Measurements from ENCODE around the gene CPS1.

Gene CPS1

GRCh38 chr2:210548031-210548430 is 8.4 kb upstream of the CPS1 start:
- DNase-seq = no peak

- DNase-seq = no peak
Measured at GRCh38 chr2:210548878-210549384, 7.5 kb upstream of the CPS1 start.

- no peak for DNase-seq
Measured at GRCh38 chr2:210551001-210551400, 5.4 kb upstream of the CPS1 start.

- DNase-seq = no peak
Measured at GRCh38 chr2:210553373-210553772, 3.0 kb upstream of the CPS1 start.

GRCh38 chr2:210555555-210555954 is 844 bp upstream of the CPS1 start:
- DNase-seq = no peak

GRCh38 chr2:210557721-210558120 is 1.3 kb downstream of the CPS1 start:
- no peak for DNase-seq

GRCh38 chr2:210558708-210559107 is 2.3 kb downstream of the CPS1 start:
- DNase-seq = no peak

GRCh38 chr2:210559182-210559581 is 2.8 kb downstream of the CPS1 start:
- DNase-seq = no peak

- DNase-seq = no peak
Measured at GRCh38 chr2:210561475-210561874, 5.1 kb downstream of the CPS1 start.

GRCh38 chr2:210562091-210562490 is 5.7 kb downstream of the CPS1 start:
- DNase-seq = no peak

- no peak for DNase-seq
Measured at GRCh38 chr2:210562502-210563080, 6.2 kb downstream of the CPS1 start.

GRCh38 chr2:210567279-210567678 is 10.9 kb downstream of the CPS1 start:
- DNase-seq = no peak

GRCh38 chr2:210568108-210568507 is 11.7 kb downstream of the CPS1 start:
- DNase-seq = no peak

GRCh38 chr2:210577263-210578071 is 21.1 kb downstream of the CPS1 start:
- DNase-seq = peak; percentile 25 to 52

- DNase-seq = no peak
Measured at GRCh38 chr2:210584834-210585233, 28.4 kb downstream of the CPS1 start.

- no peak for DNase-seq
Measured at GRCh38 chr2:210586381-210586780, 30.0 kb downstream of the CPS1 start.

- DNase-seq = no peak
Measured at GRCh38 chr2:210591663-210592062, 35.3 kb downstream of the CPS1 start.

- DNase-seq = no peak
Measured at GRCh38 chr2:210592726-210593125, 36.3 kb downstream of the CPS1 start.

- DNase-seq = no peak
Measured at GRCh38 chr2:210593166-210593565, 36.8 kb downstream of the CPS1 start.

- no peak for DNase-seq
Measured at GRCh38 chr2:210598219-210598618, 41.8 kb downstream of the CPS1 start.

- DNase-seq = no peak
Measured at GRCh38 chr2:210599476-210599875, 43.1 kb downstream of the CPS1 start.

GRCh38 chr2:210604666-210605065 is 48.3 kb downstream of the CPS1 start:
- no peak for DNase-seq

- DNase-seq = no peak
Measured at GRCh38 chr2:210606001-210606400, 49.6 kb downstream of the CPS1 start.

GRCh38 chr2:210611466-210611865 is 55.1 kb downstream of the CPS1 start:
- DNase-seq = no peak

GRCh38 chr2:210616074-210616473 is 59.7 kb downstream of the CPS1 start:
- no peak for DNase-seq
